HG03280 (cell line): ENCODE measurements around the gene HHIPL1.

Experiments used
- ATAC-seq: cut with Tn5 transposase; IDR thresholded peaks from one replicate; pipeline ENCODE4 v1.9.1; 2021; ENCODE audit warnings: mild to moderate bottlenecking, moderate library complexity; ENCODE audit not compliant: unreplicated experiment

The HHIPL1 gene

GRCh38 chr14:99727096-99727870 lies 82.4 kb downstream of the HHIPL1 start:
- ATAC-seq: no peak

GRCh38 chr14:99728231-99728920 lies 83.4 kb downstream of the HHIPL1 start:
- no peak for ATAC-seq

GRCh38 chr14:99728981-99729451 lies 84.1 kb downstream of the HHIPL1 start:
- no peak for ATAC-seq
